Fibroblast of skin of abdomen (primary cell): ENCODE data around the gene LRRC38. TPM values are rescaled to one million over a fixed set of nuclear protein-coding genes. Genes with fewer than 3 reads are reported as not detected.
"Not testable (repeated sequence)": the region's sequence is repeated elsewhere in the genome, so short reads cannot be mapped to it uniquely, and the experiment has no call there.

Source experiments
- DNase-seq: peaks from one replicate; pipeline ENCODE4 v3.0.0-alpha.2; 2013
- polyA plus RNA-seq, 2 experiments: library from polyadenylated mRNA; unstranded; fragments of 120-200 nt; gene quantifications; one replicate each; pipeline ENCODE4 v1.2.1, GENCODE V29; 2013; ENCODE audit not compliant: insufficient read length in 2 of 2

LRRC38 gene
- polyA plus RNA-seq (2013, experiment 1 of 2; ENCODE audit: insufficient read length) = 0.15 TPM
- 0.04 TPM for polyA plus RNA-seq (2013, experiment 2 of 2; ENCODE audit: insufficient read length)

- no peak for DNase-seq
These were observed at the start of gene LRRC38 for GRCh38 chr1:13513895-13514546. Gene LRRC38, minus strand, starts transcription at chr1:13514003. Its CDS starts 410 bp downstream, at chr1:13513593.

- not testable (repeated sequence) for DNase-seq
These were observed 49.2 kb upstream of the LRRC38 start for GRCh38 chr1:13562981-13563380.

GRCh38 chr1:13560541-13560940 is 46.7 kb upstream of the LRRC38 start:
- no peak for DNase-seq

GRCh38 chr1:13556224-13556764 is 42.5 kb upstream of the LRRC38 start:
- DNase-seq = no peak

- DNase-seq = no peak
These were observed 41.0 kb upstream of the LRRC38 start for GRCh38 chr1:13554798-13555197.

- DNase-seq = no peak
These were observed 36.9 kb upstream of the LRRC38 start for GRCh38 chr1:13550663-13551062.

GRCh38 chr1:13549521-13549920 is 35.7 kb upstream of the LRRC38 start:
- DNase-seq = no peak

GRCh38 chr1:13549021-13549420 is 35.2 kb upstream of the LRRC38 start:
- DNase-seq = no peak

- DNase-seq = no peak
These were observed 34.5 kb upstream of the LRRC38 start for GRCh38 chr1:13548281-13548680.

- DNase-seq = no peak
These were observed 33.0 kb upstream of the LRRC38 start for GRCh38 chr1:13546791-13547190.

GRCh38 chr1:13544221-13544556 is 30.4 kb upstream of the LRRC38 start:
- DNase-seq = no peak

- DNase-seq = no peak
These were observed 29.8 kb upstream of the LRRC38 start for GRCh38 chr1:13543451-13544220.

GRCh38 chr1:13541435-13542215 is 27.8 kb upstream of the LRRC38 start:
- no peak for DNase-seq

GRCh38 chr1:13540866-13541265 is 27.1 kb upstream of the LRRC38 start:
- DNase-seq = no peak

- no peak for DNase-seq
These were observed 25.9 kb upstream of the LRRC38 start for GRCh38 chr1:13539683-13540082.

GRCh38 chr1:13538832-13539231 is 25.0 kb upstream of the LRRC38 start:
- no peak for DNase-seq

GRCh38 chr1:13536571-13536970 is 22.8 kb upstream of the LRRC38 start:
- DNase-seq = no peak

GRCh38 chr1:13535227-13535626 is 21.4 kb upstream of the LRRC38 start:
- no peak for DNase-seq

- no peak for DNase-seq
These were observed 14.5 kb upstream of the LRRC38 start for GRCh38 chr1:13528320-13528719.

GRCh38 chr1:13523780-13524477 is 10.1 kb upstream of the LRRC38 start:
- no peak for DNase-seq

GRCh38 chr1:13520985-13521384 is 7.2 kb upstream of the LRRC38 start:
- no peak for DNase-seq

GRCh38 chr1:13517193-13517812 is 3.5 kb upstream of the LRRC38 start:
- DNase-seq = no peak
